ENCODE data around the gene PHF19. TPM values are rescaled to one million over a fixed set of nuclear protein-coding genes. Genes with fewer than 3 reads are reported as not detected.

Gene PHF19
- total RNA-seq, 2 experiments from 2014 or later: 60.3 to 63.0 TPM

DNA sequence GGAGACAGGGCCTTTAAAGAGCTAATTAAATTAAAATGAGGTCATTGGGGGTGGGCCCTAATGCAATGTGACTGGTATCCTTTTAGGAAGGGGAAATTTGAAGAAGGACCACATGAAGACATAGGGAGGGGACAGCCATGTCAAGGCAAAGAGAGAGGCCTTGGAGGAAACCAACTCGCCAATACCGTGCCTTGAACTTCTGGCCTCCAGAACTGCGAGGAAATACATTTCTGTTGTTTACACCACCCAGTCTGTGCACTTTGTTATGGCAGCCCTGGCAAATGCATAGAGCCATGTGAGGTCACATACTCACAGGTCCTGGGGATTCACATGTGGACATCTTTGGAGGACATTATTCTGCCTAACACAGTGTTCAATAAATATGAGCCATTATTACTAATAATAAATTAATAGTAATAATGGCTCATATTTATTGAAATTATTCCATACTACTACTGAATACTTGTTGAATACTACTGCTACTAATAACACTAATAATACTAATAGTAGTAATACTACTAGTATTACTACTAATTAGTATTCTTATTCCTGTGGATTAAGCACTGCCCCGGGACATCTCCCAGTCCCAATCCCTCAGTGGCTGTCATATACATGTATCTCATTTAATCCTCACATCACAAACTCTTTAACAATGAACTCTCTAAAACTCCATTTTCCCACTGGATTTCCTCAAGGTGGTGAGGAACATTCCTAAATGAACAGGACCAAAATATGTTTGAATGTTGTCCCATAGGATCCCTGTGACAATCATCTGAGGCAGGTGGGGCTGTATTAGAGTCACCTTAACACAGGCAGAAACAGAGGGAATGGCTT, 41.2 kb upstream of the PHF19 start:
- Histone ChIP-seq H3K36me3 (ENCODE audit: insufficient read depth, low read length) (peaks cover 87% of the 10 kb centered on the region), H3K27me3 (ENCODE audit: control insufficient read depth in 1 of 2, insufficient read depth in 2 of 2, low read length in 2 of 2) (no peaks in the 10 kb centered on the region), H3K9me3 (ENCODE audit: control insufficient read depth in 1 of 2, insufficient read depth in 1 of 2, low read length in 2 of 2) (peaks cover 0 to 3% of the 10 kb centered on the region in 2 experiments), H3K27ac (ENCODE audit: low read depth in 1 of 2, low read length in 2 of 2) (peak overlapping the region; percentile 21 to 64), H3K4me3 (ENCODE audit: low read length) (no peak overlapping the region), H3K4me1 (ENCODE audit: insufficient read depth, low read length) (peaks cover 98% of the 10 kb centered on the region)
- CTCF ChIA-PET: no interaction called here
- POLR2A ChIA-PET: interaction anchor here (0.6 to 36.2 kb wide), 6 partner anchors 10 to 37 kb away, joined by 3 to 1343 read pairs (median 319); partner anchors contain the start of gene TRAF1
- Mint-ChIP-seq H3K27ac (peak overlapping the region; percentile 100), H3K4me3 (peak overlapping the region; percentile 58), H3K4me1 (ENCODE audit: low read depth) (peaks cover 93% of the 10 kb centered on the region), H3K9me3 (no peaks in the 10 kb centered on the region), H3K27me3 (no peaks in the 10 kb centered on the region), H3K36me3 (ENCODE audit: low read depth) (peaks cover 97% of the 10 kb centered on the region)
- no peak for TF ChIP-seq CTCF (IDR thresholded peaks at IDR 0.05)
- ATAC-seq (ENCODE audit: poor library complexity) (no peak), DNase-seq (peak in 1 of 14 experiments; percentile 48)
- intact Hi-C loops (cut with DNase I, micrococcal nuclease): loop anchor here (2.0 kb wide), 1 partner anchor 13 kb away; no protein-coding TSS in a partner anchor

DNA sequence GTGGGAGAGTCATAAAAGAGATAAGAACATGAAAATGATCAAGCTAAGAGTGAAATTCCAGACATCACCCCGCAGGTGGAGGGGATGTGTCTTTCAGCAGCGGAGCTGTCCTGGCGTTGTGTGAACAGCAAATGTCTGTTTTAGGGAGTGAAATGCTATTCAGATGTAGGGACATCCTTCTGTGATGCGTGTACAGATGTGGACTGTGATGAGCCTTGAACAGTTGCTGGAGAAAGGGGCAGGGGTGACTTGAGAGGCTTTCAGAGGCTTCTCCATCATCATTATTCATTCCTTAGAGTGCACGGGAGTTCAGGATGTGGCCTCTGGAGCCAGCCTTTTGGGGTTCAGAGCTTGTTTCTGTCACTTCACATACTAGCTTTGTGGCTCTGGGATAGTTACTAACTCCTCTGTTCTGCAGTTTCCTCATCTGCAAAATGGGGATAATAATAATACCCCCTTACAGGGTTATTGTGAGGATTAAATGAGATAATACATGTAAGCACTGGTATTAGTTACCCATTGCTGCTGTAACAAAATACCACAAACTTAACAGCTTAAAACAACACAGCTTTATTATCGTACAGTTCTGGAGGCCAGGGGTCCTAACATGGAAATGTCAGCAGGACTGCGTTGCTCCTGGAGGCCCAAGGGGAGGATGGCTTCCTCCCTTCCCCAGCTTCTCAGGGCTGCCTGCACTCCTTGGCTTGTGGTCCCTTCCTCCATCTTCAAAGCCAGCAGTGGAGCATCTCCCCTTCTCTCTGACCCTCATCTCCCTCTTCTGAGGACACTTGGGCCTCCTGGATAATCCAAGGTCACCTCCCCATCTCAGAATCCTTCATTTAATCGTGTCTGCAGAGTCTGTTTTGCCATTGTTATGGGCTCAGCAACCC, 40.2 kb upstream of the PHF19 start:
- Histone ChIP-seq H3K36me3 (ENCODE audit: insufficient read depth, low read length) (peaks cover 87% of the 10 kb centered on the region), H3K27me3 (ENCODE audit: control insufficient read depth in 1 of 2, insufficient read depth in 2 of 2, low read length in 2 of 2) (no peaks in the 10 kb centered on the region), H3K4me1 (ENCODE audit: insufficient read depth, low read length) (peaks cover 97% of the 10 kb centered on the region), H3K4me3 (ENCODE audit: low read length) (no peak overlapping the region), H3K9me3 (ENCODE audit: control insufficient read depth in 1 of 2, insufficient read depth in 1 of 2, low read length in 2 of 2) (peaks cover 0 to 3% of the 10 kb centered on the region in 2 experiments), H3K27ac (ENCODE audit: low read depth in 1 of 2, low read length in 2 of 2) (peak overlapping the region; percentile 28 to 43)
- no peak for DNase-seq
- TF ChIP-seq CTCF (IDR thresholded peaks at IDR 0.05): no peak
- intact Hi-C loops (cut with DNase I, micrococcal nuclease): loop anchor here (2.0 kb wide), 1 partner anchor 14 kb away; no protein-coding TSS in a partner anchor
- Mint-ChIP-seq H3K27ac (peak overlapping the region; percentile 90), H3K27me3 (no peaks in the 10 kb centered on the region), H3K9me3 (no peaks in the 10 kb centered on the region), H3K4me1 (ENCODE audit: low read depth) (peaks cover 90% of the 10 kb centered on the region), H3K4me3 (peak overlapping the region; percentile 20), H3K36me3 (ENCODE audit: low read depth) (peaks cover 97% of the 10 kb centered on the region)
- ChIA-PET POLR2A (interaction anchor here (0.6 to 36.2 kb wide), 8 partner anchors 10 to 71 kb away, joined by 3 to 1343 read pairs (median 16); partner anchors contain the start of genes PHF19 and TRAF1), CTCF (interaction anchor here (1.5 to 1.9 kb wide), 3 partner anchors 8 to 47 kb away, joined by 4 to 6 read pairs (median 5); no protein-coding TSS in a partner anchor)
- no peak for ATAC-seq (ENCODE audit: poor library complexity)

GRCh38 chr9:120916588-120916987, 39.6 kb upstream of the PHF19 start:
- Histone ChIP-seq H3K4me3 (ENCODE audit: low read length) (no peak overlapping the region), H3K36me3 (ENCODE audit: insufficient read depth, low read length) (peaks cover 87% of the 10 kb centered on the region), H3K27me3 (ENCODE audit: control insufficient read depth in 1 of 2, insufficient read depth in 2 of 2, low read length in 2 of 2) (no peaks in the 10 kb centered on the region), H3K9me3 (ENCODE audit: control insufficient read depth in 1 of 2, insufficient read depth in 1 of 2, low read length in 2 of 2) (peaks cover 0 to 3% of the 10 kb centered on the region in 2 experiments), H3K27ac (ENCODE audit: low read depth in 1 of 2, low read length in 2 of 2) (peak overlapping the region; percentile 43), H3K4me1 (ENCODE audit: insufficient read depth, low read length) (peaks cover 96% of the 10 kb centered on the region)
- CTCF ChIA-PET: interaction anchor here (1.5 to 1.9 kb wide), 5 partner anchors 8 to 50 kb away, joined by 3 to 6 read pairs (median 4); no protein-coding TSS in a partner anchor
- intact Hi-C loops (cut with DNase I, micrococcal nuclease): loop anchor here (2.0 kb wide), 1 partner anchor 14 kb away; no protein-coding TSS in a partner anchor
- DNase-seq (no peak), ATAC-seq (ENCODE audit: poor library complexity) (no peak)
- no peak overlapping the region for H3K4me3 Mint-ChIP-seq
- H3K27ac Mint-ChIP-seq: peak overlapping the region; percentile 90
- POLR2A ChIA-PET: interaction anchor here (1.0 to 36.2 kb wide), 11 partner anchors 9 to 73 kb away, joined by 3 to 1343 read pairs (median 8); partner anchors contain the start of genes PHF19 and TRAF1
- H3K36me3 Mint-ChIP-seq (ENCODE audit: low read depth): peaks cover 97% of the 10 kb centered on the region
- TF ChIP-seq CTCF (IDR thresholded peaks at IDR 0.05): no peak
- no peaks in the 10 kb centered on the region for H3K27me3 Mint-ChIP-seq
- peaks cover 88% of the 10 kb centered on the region for H3K4me1 Mint-ChIP-seq (ENCODE audit: low read depth)
- no peaks in the 10 kb centered on the region for H3K9me3 Mint-ChIP-seq

All from CD4-positive, alpha-beta T cell (primary cell).